ENCODE results near the gene CATSPERD.

Gene CATSPERD

DNA sequence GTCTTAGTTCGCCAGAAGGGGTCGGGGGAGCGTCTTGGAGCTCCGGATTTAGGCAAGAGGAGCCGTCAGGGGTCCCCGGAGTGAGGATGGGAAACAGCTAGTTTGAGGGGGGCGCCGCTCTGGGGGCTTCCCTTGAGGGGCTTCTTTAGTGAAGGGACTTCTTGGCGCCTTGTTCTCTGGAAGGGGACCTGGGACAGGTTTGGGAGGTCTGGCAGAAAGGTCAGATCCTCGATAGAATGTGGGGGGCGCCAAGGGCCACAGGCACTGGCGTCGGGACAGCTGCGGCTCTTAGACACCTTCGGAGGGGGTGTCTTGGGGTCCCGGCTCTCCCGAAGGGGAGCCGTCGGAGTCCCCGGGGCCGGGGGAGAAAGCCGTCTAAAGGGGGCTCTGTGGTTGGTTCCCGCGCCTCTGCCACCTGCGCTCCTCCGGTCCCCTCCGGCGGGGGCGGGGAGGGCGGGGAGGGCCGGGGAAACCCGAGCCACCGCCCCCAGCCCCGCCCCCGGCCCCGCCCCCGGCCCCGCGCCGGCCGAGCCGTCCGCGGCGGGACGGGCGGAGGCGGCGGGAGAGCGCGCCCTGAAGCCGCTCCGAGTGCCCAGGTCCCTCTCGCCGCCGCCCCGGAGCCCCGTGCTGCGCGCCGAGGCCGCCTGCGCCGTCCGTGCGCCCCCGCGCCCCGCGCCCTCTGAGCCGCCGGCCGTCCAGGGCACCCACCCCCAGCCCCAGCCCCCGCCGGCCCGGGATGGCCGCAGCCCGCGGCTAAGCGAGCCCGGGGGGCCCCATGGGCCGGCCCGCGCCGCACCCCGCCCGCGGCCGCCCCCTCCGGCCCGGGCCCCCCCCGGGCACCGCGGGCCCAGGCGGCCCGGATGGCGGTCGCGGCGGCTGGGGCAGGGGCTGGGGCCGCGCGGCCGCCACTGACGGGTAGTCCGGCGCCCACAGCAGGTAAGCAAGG, 84.4 kb downstream of the CATSPERD start, which contains the start of gene NRTN:
Gene NRTN (plus strand): TSS at position 552 of the 946 bp plus-strand sequence. CDS start 19,099 bp downstream, outside the sequence.
- DNase-seq: no peak

DNA sequence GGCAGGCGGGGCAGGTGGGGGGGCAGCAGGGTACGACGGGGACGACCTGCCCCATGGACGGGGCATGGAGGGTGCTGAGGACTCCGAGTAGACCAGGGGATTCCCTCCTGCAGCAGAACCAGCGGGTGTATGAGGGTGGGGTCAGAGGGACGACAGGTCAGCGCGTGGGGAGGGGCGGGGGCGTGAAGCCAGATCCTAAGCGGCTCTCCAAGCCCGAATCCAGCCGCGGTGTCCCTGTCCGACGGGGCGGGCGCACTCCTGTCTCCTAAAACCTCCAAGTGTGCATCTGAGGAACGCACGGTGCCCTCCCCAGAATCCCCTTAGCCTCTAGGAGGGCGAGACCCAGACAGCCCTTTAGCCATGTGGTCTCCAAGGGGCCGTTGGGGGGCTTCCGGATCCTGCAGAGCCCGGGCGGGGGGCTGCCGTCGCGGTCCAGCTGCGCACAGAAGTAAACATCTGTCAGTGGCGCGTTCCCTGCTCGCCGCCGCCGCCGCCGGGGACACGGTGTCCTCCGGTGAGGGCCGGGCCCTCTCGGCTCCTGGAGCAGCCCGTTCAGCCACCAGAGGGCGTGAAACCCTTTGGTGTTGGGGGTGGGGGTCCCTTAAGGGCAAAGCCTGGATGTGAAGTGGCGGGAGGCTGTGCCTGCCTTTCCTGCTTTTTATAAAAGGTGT, 85.2 kb downstream of the CATSPERD start:
- DNase-seq: peak in 8 of 51 donors; percentile 1 to 22 (median 12)

DNA sequence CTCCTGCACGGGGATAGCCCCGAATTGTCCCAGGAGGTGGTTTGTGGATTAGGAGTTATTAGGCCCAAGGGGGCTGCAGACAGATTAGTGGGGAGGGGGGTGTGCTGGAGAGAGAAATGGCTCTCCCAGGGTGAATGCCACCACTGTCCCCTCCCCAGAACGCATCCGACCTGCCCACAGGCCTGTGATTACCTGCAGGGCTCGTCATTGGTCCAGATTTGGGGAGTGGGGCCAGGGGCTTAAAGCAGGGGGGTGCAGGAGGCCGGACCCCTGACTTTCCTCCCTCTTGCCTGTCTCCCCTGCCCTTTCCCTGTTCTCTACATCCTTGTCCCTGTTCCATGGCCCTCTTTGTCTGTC, 85.7 kb downstream of the CATSPERD start:
- DNase-seq: no peak

DNA sequence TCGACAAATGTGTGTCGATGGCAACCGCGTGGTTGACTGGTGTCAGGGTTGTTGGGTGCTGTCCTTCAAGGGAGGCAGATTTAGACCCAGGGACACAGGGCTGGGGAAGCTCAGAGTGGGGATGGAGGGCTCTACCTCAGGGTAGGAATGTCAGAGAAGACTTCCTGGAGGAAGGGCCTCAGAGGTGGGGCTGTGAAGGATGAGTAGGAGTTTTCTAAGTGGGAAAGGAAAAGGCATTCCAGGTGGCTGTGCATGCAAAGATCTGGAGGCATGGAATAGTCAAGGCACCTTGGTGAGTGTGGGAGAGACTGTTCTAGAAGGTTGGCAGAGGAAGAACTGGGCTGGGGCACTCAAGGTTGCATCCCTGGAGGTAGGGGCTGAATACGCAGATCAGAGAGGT, 86.5 kb downstream of the CATSPERD start:
- DNase-seq: no peak

DNA sequence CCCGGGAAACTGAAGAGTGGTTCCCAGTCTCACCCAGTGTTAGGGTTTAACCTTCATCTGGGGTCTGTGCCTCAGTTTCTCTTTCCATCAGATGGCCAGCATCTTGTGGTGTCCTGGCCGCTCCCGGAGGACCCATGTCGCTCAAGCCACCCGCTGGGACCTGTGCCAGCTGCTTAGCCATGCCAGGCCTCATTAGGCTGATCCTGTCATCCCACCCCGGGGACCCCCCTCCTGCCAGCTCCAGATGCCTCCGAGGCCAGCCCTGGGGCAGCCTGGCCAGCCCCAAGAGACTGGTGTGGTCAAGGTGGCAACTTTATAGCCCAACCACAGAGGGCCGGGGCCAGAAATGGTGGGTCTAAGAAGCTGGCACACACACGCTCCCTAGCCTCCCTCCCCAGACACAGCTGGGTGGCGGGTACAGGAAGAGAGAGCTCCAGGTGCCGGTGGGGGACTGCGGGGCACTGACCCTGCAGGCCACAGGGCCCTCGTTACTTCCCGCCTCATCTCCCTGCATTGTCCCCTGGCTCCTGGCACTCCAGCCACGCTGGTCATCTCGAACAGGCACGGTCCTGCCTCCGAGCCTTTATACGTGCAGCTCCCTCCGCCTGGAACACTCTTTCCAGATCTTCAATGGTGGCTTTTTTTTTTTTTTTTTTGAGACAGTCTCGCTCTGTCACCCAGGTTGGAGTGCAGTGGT, 87.8 kb downstream of the CATSPERD start:
- DNase-seq: no peak

DNA sequence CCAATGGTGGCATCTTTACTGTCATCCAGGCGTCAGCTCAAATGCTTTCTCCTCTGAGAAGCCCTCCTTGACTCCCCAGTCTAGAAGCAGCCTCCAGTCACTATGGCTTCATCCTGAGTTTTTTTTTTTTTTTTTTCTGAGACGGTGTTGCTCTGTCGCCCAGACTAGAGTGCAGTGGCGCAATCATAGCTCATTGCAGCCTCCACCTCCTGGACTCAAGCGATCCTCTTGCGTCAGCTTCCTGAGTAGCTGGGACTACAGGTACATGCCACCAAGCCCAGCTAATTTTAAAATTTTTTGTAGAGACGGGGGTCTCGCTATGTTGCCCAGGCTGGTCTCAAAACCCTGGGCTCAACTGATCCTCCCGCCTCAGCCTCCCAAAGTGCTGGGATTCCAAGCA, 88.6 kb downstream of the CATSPERD start:
- DNase-seq: no peak

DNA sequence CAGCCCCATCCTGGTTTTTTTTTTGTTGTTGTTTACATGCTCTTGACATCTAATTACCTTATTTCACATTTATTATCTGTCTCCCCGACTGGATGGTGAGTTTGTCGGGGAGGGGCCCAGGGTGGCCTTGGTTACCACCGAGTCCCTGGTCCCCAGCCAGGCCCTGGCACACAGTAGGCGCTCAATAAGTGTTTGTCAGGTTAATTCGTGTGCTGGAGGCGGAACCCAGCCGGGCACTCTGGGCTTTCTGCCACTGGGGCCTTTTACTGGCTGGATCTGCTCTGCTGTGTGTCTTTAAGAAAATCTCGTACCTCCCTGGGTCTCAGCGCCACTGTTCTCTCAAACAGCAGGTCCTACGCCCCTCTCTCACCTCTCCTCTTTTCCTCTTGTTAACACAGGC, 89.0 kb downstream of the CATSPERD start:
- DNase-seq: no peak

DNA sequence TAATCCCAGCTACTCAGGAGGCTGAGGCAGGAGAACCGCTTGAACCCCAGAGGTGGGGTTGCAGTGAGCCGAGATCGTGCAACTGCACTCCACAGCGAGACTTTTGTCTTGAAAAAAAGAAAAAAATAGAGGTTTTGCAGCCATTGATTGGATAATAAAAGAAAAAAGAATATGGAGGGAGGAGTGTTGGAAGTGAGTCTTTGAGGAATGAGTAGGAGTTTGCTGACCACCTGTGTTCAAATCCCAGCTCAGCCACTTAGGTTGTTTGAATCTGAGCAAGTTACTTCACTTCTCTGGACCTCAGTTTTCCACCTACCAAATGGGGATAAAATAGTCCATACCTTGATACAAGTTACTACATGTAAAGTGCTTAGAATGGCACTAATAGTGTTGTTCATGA, 90.7 kb downstream of the CATSPERD start:
- no peak for DNase-seq

DNA sequence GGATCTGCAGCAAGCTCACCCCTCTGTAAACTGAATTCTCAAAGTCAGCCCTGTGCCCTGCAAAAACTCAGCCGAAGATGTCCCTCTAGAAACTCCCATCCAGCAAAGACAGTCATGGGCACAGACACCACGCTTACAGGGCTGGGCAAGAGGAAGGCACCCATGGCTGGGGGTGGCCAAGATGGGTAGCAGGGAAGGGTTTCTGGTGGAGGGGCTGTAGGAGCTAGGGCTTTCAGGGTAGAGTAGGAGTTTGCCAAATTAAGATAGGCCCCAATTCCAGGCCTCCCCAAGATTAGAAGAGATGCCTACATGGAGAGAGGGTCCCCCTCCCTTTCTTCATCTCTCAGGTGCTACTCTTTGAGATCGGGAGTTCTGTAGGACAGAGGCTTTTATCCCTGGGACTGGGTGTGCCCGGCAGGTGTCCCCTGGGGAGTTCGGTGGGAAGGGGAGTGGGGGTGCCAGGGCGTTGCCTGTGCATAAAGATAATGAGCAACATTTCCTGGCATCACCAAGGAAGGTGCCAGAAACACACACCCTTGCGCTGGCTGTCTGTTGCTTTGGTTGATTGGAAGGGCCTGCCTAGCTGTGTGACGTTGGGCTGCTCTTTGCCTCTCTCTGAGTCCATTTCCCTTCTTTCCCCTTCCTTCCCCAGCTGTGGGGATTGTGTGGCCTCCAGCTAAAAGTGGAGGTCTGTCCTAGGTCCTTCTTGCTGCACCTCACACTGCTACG, 93.8 kb downstream of the CATSPERD start:
- no peak for DNase-seq

DNA sequence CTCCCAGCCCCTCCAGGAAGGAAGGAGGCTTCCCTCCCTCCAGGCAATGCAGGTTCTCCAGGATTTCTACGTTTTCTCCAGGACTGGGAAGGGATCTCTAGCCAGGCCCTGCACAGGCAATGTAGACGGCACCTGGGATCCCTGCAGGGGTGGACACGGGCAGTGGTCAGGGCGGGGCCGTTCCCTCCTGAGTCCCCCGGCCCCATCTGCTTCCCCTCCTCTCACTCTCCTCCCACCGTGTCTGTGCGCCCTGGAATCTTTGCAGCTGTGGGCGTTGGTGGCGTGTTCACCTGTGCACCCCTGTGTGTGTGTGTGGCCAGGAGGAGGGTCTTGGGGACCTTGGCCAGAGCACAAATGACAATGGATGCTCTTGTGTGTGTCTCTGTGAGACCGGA, 94.4 kb downstream of the CATSPERD start:
- no peak for DNase-seq

DNA sequence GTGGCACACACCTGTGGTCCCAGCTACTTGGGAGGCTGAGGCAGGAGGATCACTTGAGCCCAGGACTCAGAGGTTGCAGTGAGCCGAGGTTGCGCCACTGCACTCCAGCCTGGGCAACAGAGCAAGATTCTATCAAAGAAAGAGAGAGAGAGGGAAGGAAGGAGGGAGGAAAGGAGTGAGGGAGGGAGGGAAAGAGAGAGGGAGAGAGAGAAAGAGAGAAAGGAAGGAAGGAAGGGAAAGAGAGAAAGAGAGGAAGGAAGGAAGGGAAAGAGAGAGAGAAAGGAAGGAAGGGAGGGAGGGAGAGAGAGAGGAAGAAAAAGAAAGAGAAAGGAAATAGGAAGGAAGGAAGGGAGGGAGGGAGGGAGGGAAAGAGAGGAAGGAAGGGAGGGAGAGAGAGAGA, 96.8 kb downstream of the CATSPERD start:
- DNase-seq: no peak

DNA sequence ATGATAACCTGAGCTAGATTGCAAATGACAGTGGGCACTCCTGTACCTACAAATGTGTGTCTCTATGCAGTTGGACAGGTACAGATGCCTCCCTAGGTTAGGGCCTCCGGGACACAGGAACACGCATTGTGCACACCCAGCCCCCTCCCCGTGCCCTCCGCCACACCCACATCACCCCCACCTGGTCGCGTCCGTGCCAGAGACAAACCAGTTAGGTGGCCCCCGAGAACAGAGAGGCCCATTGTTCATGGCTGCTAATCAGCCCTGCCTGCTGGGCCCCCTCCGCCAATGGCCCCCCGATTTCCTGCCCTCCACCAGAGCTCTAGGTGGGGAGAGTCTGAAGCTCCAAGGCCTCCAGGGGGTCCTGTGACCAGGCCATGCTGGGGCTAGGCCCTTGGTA, 98.2 kb downstream of the CATSPERD start:
- DNase-seq: no peak

DNA sequence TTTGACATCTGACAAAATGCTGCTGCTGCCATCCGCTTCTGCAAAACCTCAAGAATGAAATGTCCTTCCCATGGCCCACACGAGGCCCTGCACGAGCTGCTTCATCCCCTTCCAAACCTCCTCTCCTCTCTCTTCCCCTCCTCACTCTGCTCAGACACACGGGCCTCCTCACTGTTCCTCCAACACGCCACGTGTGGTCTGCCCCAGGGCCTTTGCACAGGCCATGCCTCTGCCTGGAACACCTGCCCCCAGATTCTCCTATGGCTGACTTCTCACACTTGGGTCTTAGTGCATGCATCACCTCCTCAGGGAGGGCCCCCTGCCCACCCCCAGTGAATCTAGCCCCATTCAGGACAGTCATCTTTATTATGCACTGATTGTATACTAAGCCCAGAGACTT, 100.3 kb downstream of the CATSPERD start:
- no peak for DNase-seq

DNA sequence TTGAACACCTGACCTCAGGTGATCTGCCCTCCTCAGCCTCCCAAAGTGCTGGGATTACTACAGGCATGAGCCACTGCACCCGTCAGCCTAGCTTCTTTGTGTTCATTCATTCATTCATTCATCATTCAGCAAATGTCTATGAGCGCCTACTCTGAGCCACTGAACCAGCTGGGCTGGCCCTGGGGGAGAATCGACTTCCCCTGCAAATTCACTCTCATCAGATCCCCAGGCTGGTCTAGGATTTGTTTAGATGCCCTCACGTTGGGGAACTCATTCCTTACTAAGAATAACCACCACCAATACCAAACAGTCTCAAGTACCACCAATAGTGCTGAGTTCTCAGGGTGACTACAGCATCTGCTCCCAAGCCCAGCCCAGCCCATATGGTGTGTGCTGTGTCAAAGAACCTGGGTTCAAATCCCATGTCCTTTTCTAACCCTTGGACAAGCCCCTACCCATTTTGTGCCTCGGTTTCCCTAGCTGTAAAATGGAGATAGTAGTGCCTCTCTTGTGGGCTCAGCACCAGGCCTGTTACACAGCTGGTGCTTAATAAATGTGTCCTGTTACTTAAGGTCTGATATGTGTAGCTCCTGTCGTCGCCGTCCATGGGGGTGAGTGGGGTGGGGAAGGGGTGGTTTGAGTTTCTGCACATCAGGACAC, 101.2 kb downstream of the CATSPERD start:
- no peak for DNase-seq

DNA sequence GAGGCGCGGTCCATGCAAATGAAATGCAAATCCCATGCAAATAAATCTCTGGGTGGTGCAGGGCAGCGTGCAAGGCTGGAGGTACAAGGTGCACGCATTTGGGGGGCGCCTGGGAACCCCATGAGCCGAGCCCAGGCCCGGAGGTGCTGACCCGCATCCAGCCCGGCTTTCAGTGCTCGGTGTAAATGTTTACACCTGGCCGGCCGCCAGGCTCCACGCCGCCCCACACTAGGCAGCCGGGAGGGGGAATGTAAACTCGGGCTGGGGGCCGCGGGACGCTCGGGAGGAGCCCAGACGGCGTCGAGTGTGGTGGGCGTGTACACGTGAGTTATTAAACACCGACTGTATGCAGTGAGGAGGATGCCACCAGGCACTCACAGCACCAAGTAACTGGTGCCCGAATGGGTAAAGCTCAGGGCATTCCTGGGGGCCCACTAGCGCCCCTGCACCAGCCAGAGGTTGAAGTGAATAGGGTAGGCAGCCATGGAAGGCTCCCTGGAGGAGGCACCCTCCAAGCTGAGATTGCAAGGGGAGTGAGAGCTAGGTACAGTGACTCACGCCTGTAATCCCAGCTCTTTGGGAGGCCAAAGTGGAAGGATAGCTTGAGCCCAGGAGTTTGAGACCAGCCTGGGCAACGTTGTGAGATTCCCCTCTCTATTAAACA, 101.9 kb downstream of the CATSPERD start:
- DNase-seq: no peak

DNA sequence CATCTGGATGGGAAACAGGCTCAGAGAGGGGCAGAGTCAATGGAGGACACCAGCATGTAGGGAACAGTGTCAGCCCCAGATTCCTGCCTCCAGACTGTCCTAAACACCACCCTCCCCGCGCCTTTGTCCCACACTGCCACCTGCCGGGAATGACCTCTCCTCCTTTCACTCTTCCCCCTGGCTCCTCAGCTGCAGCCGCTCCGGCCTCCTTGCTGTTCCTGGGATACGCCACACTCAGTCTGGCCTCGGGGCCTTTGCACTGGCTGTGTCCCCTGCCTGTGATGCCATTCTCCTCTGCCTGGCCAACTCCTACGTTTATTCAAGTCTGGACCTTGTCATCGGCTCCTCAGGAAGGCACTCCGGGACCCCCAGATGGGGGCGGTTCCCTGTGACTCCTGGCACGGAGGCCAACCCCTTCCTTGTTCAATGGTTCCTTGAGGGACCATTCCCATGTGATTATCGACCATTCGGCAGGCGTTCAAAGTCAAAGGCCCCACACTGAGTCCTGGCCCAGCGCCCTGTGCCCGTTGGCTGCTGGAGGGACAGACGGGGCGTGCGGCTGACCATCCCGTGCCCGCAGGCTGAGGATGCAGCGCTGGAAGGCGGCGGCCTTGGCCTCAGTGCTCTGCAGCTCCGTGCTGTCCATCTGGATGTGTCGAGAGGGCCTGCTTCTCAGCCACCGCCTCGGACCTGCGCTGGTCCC, 103.3 kb downstream of the CATSPERD start:
- DNase-seq: no peak

DNA sequence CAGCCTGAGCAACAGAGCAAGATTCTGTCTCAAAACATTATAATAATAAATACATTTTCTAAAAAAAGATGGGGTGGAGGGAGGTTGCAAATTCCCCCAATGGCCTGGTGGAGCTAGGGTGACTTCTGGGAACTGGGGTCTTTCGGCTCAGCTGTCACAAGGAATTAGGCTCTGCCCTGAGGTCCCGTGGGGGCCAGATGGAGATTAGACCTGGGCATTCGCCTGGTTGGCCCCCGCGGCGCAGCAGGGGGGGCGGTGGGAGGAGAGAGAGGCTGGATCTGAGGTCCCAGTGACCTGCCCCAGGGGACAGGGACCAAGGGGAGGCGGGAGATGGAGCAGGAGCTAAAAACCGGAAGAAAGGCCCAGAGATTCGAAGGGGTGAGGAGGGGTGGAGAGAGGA, 104.3 kb downstream of the CATSPERD start:
- no peak for DNase-seq

DNA sequence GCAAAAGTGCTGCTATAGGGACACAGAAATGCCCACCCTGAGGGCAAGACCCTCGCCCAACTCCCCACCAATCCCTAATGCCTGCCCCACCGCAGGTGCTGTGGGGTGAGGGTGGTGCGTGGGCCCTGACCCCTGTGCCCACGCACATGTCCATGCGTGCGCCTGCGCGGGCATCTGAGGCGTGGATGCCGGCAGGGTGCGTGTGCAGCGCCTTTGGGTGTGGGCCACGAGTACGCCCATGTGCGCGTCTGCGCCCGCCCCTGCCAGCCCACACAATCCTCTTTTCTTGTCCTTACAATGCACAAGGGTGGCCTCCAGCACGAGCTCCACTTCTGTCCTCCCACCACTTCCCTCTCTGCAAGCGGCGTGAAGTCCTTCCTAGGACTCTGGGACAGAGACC, 104.7 kb downstream of the CATSPERD start:
- DNase-seq: peak in 8 of 51 donors; percentile 6 to 59 (median 8)

DNA sequence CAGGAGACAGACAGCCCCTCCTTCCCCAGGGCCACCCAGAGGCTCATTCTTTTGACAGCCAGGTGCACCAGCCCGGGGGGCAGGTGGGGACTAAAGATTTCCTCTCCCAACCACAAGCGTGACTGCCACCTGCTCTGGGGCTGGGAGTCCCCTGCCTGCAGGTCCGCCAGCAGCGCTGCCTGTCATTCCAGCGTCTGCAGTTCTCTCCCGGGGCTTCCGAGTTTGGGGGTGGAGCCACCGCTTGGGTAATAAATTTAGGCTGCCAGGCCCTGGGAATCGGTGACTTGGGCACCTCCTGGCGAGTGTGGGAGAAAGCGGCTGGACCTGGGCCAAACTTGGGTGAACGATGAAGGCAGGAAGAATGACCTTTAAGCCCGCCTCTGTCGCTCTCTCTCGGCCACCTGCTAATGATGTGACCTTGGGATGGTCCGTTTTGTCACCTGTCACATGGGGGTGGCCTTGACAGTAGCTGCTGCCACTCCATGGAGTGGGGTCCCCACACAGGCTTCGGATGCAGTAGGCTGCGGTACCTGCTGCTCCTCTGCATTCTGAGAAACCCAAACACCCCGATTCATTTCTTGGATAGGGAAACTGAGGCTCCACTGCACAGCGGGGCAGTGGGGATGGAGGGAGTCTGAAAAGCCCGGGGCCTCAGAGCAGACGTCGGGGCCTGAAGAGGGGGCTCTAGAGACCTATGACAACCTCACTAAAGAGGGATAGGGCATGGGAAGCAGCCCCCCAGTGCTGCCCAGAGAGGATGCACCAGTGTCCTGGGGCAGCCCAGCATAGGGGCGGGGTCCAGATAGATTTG, 106.3 kb downstream of the CATSPERD start:
- peak in 1 of 51 donors; percentile 12 for DNase-seq

All from hypothalamus (tissue), 51 donors.